ENCODE measurements around the gene EML5. TPM values are rescaled to one million over a fixed set of nuclear protein-coding genes. Genes with fewer than 3 reads are reported as not detected.

EML5 gene
- total RNA-seq, 1 donor from 2014 or later, result not detected

DNA sequence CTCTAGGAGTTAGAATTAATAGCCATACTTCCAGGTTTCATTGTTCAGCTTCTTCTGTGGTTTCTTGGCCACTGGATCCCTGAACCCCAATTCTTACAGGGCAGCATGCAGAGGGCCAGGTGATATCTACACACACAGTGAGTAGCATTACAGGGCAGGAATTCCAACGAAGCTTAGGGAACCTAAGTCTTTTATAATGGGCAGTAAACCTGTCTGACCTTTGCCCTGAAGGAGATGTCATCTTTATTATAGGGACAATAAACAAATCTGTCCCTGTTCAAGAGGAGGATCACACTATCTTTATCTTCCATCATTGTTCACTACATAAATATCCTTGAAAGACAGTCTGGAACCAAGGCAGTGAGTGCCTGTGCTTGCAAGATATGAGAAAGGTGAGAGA is 11.7 kb upstream of the EML5 start:
- H3K4me3 Mint-ChIP-seq (ENCODE audit: unreplicated experiment), result no peak overlapping the region
- DNase-seq (ENCODE audit: low spot score), result no peak
- TF ChIP-seq, protein P1, sequence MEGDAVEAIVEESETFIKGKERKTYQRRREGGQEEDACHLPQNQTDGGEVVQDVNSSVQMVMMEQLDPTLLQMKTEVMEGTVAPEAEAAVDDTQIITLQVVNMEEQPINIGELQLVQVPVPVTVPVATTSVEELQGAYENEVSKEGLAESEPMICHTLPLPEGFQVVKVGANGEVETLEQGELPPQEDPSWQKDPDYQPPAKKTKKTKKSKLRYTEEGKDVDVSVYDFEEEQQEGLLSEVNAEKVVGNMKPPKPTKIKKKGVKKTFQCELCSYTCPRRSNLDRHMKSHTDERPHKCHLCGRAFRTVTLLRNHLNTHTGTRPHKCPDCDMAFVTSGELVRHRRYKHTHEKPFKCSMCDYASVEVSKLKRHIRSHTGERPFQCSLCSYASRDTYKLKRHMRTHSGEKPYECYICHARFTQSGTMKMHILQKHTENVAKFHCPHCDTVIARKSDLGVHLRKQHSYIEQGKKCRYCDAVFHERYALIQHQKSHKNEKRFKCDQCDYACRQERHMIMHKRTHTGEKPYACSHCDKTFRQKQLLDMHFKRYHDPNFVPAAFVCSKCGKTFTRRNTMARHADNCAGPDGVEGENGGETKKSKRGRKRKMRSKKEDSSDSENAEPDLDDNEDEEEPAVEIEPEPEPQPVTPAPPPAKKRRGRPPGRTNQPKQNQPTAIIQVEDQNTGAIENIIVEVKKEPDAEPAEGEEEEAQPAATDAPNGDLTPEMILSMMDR (IDR thresholded peaks at IDR 0.05), result no peak

DNA sequence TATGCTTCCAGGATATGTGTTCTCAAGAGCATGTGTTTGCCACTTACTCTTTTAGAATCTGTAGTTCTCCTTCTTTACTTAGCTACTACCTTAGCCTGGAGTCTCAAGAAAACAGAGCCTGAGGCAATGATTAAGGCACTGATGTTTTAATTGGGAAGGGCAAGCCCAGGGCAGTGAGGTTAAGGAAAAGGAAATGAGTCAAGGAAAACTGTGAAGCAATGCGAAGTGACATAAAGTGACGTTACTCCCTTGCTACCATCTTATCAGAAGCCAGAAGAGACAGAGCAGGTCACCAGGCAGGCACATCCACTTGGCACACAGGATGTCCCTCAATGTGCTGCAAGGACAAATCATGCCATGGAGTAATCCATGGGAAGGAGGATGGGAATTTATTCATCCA is 11.3 kb upstream of the EML5 start:
- no peaks in the 10 kb centered on the region for H3K4me1 Mint-ChIP-seq (ENCODE audit: low read depth)
- no peak overlapping the region for H3K27ac Mint-ChIP-seq (ENCODE audit: unreplicated experiment)
- H3K9me3 Mint-ChIP-seq (ENCODE audit: low read depth), result peaks cover 11% of the 10 kb centered on the region
- DNase-seq (ENCODE audit: low spot score), result no peak
- TF ChIP-seq, protein P1 (IDR thresholded peaks at IDR 0.05), result no peak
- H3K4me3 Mint-ChIP-seq (ENCODE audit: unreplicated experiment), result no peak overlapping the region
- H3K27me3 Mint-ChIP-seq (ENCODE audit: low read depth), result peaks cover 12% of the 10 kb centered on the region
- no peaks in the 10 kb centered on the region for H3K36me3 Mint-ChIP-seq (ENCODE audit: low read depth)

More for the DNA sequence above, 11.7 kb upstream of the EML5 start:
- Mint-ChIP-seq H3K9me3 (ENCODE audit: low read depth) (peaks cover 16% of the 10 kb centered on the region), H3K27ac (ENCODE audit: unreplicated experiment) (no peak overlapping the region), H3K27me3 (ENCODE audit: low read depth) (peaks cover 8% of the 10 kb centered on the region), H3K36me3 (ENCODE audit: low read depth) (no peaks in the 10 kb centered on the region), H3K4me1 (ENCODE audit: low read depth) (no peaks in the 10 kb centered on the region)

DNA sequence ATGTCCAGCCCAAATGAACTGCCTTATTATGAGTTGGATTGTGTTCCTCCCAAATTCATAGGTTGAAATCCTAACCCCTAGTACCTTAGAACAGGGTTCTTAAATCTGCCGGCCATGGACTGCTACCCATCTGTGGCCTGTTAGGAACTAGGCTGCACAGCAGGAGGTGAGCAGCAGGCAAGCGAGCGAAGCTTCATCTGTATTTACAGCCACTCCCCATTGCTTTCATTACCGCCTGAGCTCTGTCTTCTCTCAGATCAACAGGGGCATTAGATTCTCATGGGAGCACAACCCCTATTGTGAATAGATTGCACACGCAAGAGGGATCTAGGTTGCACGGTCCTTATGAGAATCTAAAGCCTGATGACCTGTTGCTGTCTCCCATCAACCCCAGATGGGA is 9.8 kb upstream of the EML5 start:
- no peak overlapping the region for H3K4me3 Mint-ChIP-seq (ENCODE audit: unreplicated experiment)
- no peak overlapping the region for H3K27ac Mint-ChIP-seq (ENCODE audit: unreplicated experiment)
- no peak for DNase-seq (ENCODE audit: low spot score)
- peaks cover 4% of the 10 kb centered on the region for H3K9me3 Mint-ChIP-seq (ENCODE audit: low read depth)
- no peaks in the 10 kb centered on the region for H3K4me1 Mint-ChIP-seq (ENCODE audit: low read depth)
- peaks cover 23% of the 10 kb centered on the region for H3K27me3 Mint-ChIP-seq (ENCODE audit: low read depth)
- TF ChIP-seq, protein P1 (IDR thresholded peaks at IDR 0.05), result no peak
- H3K36me3 Mint-ChIP-seq (ENCODE audit: low read depth), result no peaks in the 10 kb centered on the region

DNA sequence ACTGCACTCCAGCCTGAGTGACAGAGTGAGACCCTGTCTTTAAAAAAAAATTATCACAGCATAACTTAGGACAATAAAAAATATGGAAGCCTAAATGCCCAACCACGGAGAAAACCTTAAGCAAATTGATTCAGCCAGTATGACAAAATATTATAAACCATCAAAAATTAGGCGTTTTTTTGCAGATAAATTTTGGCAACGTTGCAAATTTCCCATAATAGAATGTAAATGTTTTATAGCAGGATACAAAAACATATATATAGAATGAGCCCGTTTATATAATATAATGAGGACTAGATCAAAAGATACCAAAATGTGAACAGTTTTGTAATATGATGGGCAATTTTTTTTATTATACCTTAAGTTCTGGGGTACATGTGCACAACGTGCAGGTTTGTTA is 6.8 kb upstream of the EML5 start:
- no peak for DNase-seq (ENCODE audit: low spot score)
- TF ChIP-seq, protein P1 (IDR thresholded peaks at IDR 0.05), result no peak
- peaks cover under 1% of the 10 kb centered on the region for H3K9me3 Mint-ChIP-seq (ENCODE audit: low read depth)
- H3K27ac Mint-ChIP-seq (ENCODE audit: unreplicated experiment), result no peak overlapping the region
- no peaks in the 10 kb centered on the region for H3K36me3 Mint-ChIP-seq (ENCODE audit: low read depth)
- peaks cover 23% of the 10 kb centered on the region for H3K27me3 Mint-ChIP-seq (ENCODE audit: low read depth)
- H3K4me3 Mint-ChIP-seq (ENCODE audit: unreplicated experiment), result no peak overlapping the region
- no peaks in the 10 kb centered on the region for H3K4me1 Mint-ChIP-seq (ENCODE audit: low read depth)

DNA sequence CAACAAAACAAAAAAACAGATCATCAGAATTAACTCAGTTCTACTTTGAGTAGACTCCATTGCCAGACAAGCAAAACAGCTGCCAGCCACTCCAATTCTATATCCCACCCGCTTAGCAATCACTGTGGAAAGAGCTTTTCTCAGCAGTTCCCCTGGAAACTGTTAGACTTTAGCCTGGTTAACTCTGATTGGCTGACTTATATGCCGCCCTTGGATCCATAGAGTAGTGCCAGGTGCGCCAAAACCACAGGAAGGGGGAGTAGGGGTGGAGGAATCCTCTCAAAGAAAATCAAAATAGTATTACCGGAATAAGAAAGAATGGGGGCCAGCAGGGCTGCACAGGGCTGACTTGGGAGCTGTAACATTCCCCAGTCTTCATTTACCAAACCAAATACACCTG is 5.4 kb upstream of the EML5 start:
- Mint-ChIP-seq H3K4me3 (ENCODE audit: unreplicated experiment) (no peak overlapping the region), H3K4me1 (ENCODE audit: low read depth) (no peaks in the 10 kb centered on the region), H3K27ac (ENCODE audit: unreplicated experiment) (no peak overlapping the region), H3K9me3 (ENCODE audit: low read depth) (no peaks in the 10 kb centered on the region), H3K27me3 (ENCODE audit: low read depth) (peaks cover 23% of the 10 kb centered on the region), H3K36me3 (ENCODE audit: low read depth) (no peaks in the 10 kb centered on the region)
- TF ChIP-seq, protein P1 (IDR thresholded peaks at IDR 0.05), result no peak
- DNase-seq (ENCODE audit: low spot score), result no peak

Data from chondrocyte (in vitro differentiated cells).